Muscle layer of colon (tissue), 2 donors: ENCODE data around the gene SULF2.

Experiments
- H3K27ac ChIP-seq: one replicate; pipeline ENCODE4 v1.7.0; 2013; ENCODE audit warnings: low read depth, mild to moderate bottlenecking, low read length, moderate library complexity
- H3K27me3 ChIP-seq, 2 donors: one replicate each; pipeline ENCODE4 v1.7.0; 2013; ENCODE audit warnings: low read length in 2 of 2, mild to moderate bottlenecking in 2 of 2; ENCODE audit not compliant: insufficient read depth in 2 of 2, control insufficient read depth in 1 of 2
- H3K36me3 ChIP-seq: one replicate; pipeline ENCODE4 v1.7.0; 2013; ENCODE audit warnings: mild to moderate bottlenecking, low read length; ENCODE audit not compliant: insufficient read depth
- H3K4me1 ChIP-seq: one replicate; pipeline ENCODE4 v1.7.0; 2013; ENCODE audit warnings: mild to moderate bottlenecking, low read length; ENCODE audit not compliant: insufficient read depth
- H3K4me3 ChIP-seq, 2 donors: one replicate each; pipeline ENCODE4 v1.7.0; 2013; ENCODE audit warnings: low read length in 2 of 2, low read depth in 1 of 2, mild to moderate bottlenecking in 1 of 2, moderate library complexity in 1 of 2
- H3K9ac ChIP-seq: one replicate; pipeline ENCODE4 v1.7.0; 2013; ENCODE audit warnings: low read length
- H3K9me3 ChIP-seq: one replicate; pipeline ENCODE4 v1.7.0; 2013; ENCODE audit warnings: mild to moderate bottlenecking, low read length
- donor health status: abdominal sarcoma.
- donor health status: Adenocarcinoma of cecum.

The SULF2 gene

GRCh38 chr20:47698142-47698541 lies 87.1 kb downstream of the SULF2 start:
- Histone ChIP-seq H3K9ac (no peak overlapping the region), H3K27me3 (no peaks in the 10 kb centered on the region), H3K36me3 (no peaks in the 10 kb centered on the region), H3K9me3 (no peaks in the 10 kb centered on the region), H3K4me1 (no peaks in the 10 kb centered on the region), H3K4me3 (no peak overlapping the region), H3K27ac (no peak overlapping the region)

- Histone ChIP-seq H3K4me1 (no peaks in the 10 kb centered on the region), H3K36me3 (no peaks in the 10 kb centered on the region), H3K9me3 (peaks cover under 1% of the 10 kb centered on the region), H3K4me3 (no peak overlapping the region), H3K9ac (no peak overlapping the region), H3K27me3 (no peaks in the 10 kb centered on the region), H3K27ac (no peak overlapping the region)
Measured at GRCh38 chr20:47696856-47697255, 88.4 kb downstream of the SULF2 start.

GRCh38 chr20:47694021-47694818 lies 91.1 kb downstream of the SULF2 start:
- no peak overlapping the region for H3K27ac ChIP-seq

GRCh38 chr20:47691625-47692024 lies 93.7 kb downstream of the SULF2 start:
- Histone ChIP-seq H3K27ac (no peak overlapping the region), H3K4me1 (no peaks in the 10 kb centered on the region), H3K36me3 (peaks cover 15% of the 10 kb centered on the region), H3K9me3 (peaks cover 12% of the 10 kb centered on the region), H3K9ac (no peak overlapping the region), H3K4me3 (peak overlapping the region in 1 of 2 donors; percentile 32), H3K27me3 (no peaks in the 10 kb centered on the region)

More at GRCh38 chr20:47694021-47694818, 91.1 kb downstream of the SULF2 start:
- Histone ChIP-seq H3K36me3 (peaks cover 10% of the 10 kb centered on the region), H3K9me3 (peaks cover 12% of the 10 kb centered on the region), H3K27me3 (no peaks in the 10 kb centered on the region), H3K4me1 (no peaks in the 10 kb centered on the region), H3K9ac (no peak overlapping the region), H3K4me3 (no peak overlapping the region)

- Histone ChIP-seq H3K27ac (no peak overlapping the region), H3K9me3 (peaks cover 12% of the 10 kb centered on the region), H3K36me3 (peaks cover 15% of the 10 kb centered on the region), H3K4me1 (no peaks in the 10 kb centered on the region), H3K4me3 (no peak overlapping the region), H3K9ac (no peak overlapping the region), H3K27me3 (no peaks in the 10 kb centered on the region)
Measured at GRCh38 chr20:47689731-47690130, 95.5 kb downstream of the SULF2 start.

- Histone ChIP-seq H3K9me3 (peaks cover 12% of the 10 kb centered on the region), H3K36me3 (peaks cover 15% of the 10 kb centered on the region), H3K27ac (no peak overlapping the region), H3K4me3 (no peak overlapping the region), H3K9ac (no peak overlapping the region), H3K4me1 (no peaks in the 10 kb centered on the region), H3K27me3 (no peaks in the 10 kb centered on the region)
Measured at GRCh38 chr20:47688385-47689381, 96.6 kb downstream of the SULF2 start.

- H3K27ac ChIP-seq = no peak overlapping the region
Measured at GRCh38 chr20:47687095-47687987, 97.9 kb downstream of the SULF2 start.

GRCh38 chr20:47686545-47686944 lies 98.7 kb downstream of the SULF2 start:
- H3K4me3 ChIP-seq = no peak overlapping the region
- H3K27me3 ChIP-seq = no peaks in the 10 kb centered on the region
- H3K9me3 ChIP-seq = peaks cover 8% of the 10 kb centered on the region
- peaks cover 13% of the 10 kb centered on the region for H3K4me1 ChIP-seq
- H3K9ac ChIP-seq = no peak overlapping the region
- H3K36me3 ChIP-seq = peaks cover 15% of the 10 kb centered on the region
- no peak overlapping the region for H3K27ac ChIP-seq

More at GRCh38 chr20:47687095-47687987, 97.9 kb downstream of the SULF2 start:
- peaks cover 12% of the 10 kb centered on the region for H3K9me3 ChIP-seq
- no peak overlapping the region for H3K4me3 ChIP-seq
- no peaks in the 10 kb centered on the region for H3K27me3 ChIP-seq
- H3K9ac ChIP-seq = no peak overlapping the region
- peaks cover 5% of the 10 kb centered on the region for H3K4me1 ChIP-seq
- H3K36me3 ChIP-seq = peaks cover 15% of the 10 kb centered on the region

- H3K4me3 ChIP-seq = no peak overlapping the region
- no peak overlapping the region for H3K27ac ChIP-seq
- H3K4me1 ChIP-seq = peaks cover 14% of the 10 kb centered on the region
- H3K9ac ChIP-seq = no peak overlapping the region
- no peaks in the 10 kb centered on the region for H3K9me3 ChIP-seq
- no peaks in the 10 kb centered on the region for H3K27me3 ChIP-seq
- H3K36me3 ChIP-seq = peaks cover 7% of the 10 kb centered on the region
Measured at GRCh38 chr20:47684306-47685080, 100.8 kb downstream of the SULF2 start.

- Histone ChIP-seq H3K36me3 (no peaks in the 10 kb centered on the region), H3K27ac (no peak overlapping the region), H3K4me3 (no peak overlapping the region), H3K9ac (no peak overlapping the region), H3K4me1 (peaks cover 14% of the 10 kb centered on the region), H3K9me3 (no peaks in the 10 kb centered on the region), H3K27me3 (no peaks in the 10 kb centered on the region)
Measured at GRCh38 chr20:47682916-47683315, 102.4 kb downstream of the SULF2 start.
